K562 (cell line): Measurements from ENCODE around the gene WBP1L. TPM values are rescaled to one million over a fixed set of nuclear protein-coding genes. Genes with fewer than 3 reads are reported as not detected.

ENCODE experiments used
- ATAC-seq: fragments of 200-7000 bp; cut with Tn5 transposase; 3 replicates; pipeline ENCODE4 v1.9.1; 2020; ENCODE audit warnings: moderate library complexity
- BruUV-seq: library from RNA; stranded (reverse); fragments of 400-500 nt; replicated peaks from 2 replicates; lab custom pipeline; 2021; lab: Mats Ljungman, UMichigan
- CTCF ChIA-PET: fragments of 300-600 bp; formaldehyde crosslinking; extraction: SDS; loops from one replicate; lab custom pipeline; 2021; ENCODE audit warnings: low intra/inter-chr PET ratio; lab: Yijun Ruan, JAX
- POLR2A ChIA-PET: fragments of 300-600, 350-650 bp; sonication (Branson Sonifier 250); formaldehyde crosslinking; extraction: SDS; loops from one replicate; lab custom pipeline; 2021; ENCODE audit warnings: antibody characterized with exemption, inconsistent platforms; lab: Yijun Ruan, JAX
- DNase-seq, 4 experiments: peaks; one replicate each; pipeline versions ENCODE4 v3.0.0 to v3.0.0-alpha.2; 2011 to 2018; ENCODE audit warnings: low spot score in 3 of 4, mixed read lengths in 3 of 4; ENCODE audit errors: extremely low read depth in 1 of 4
- FAIRE-seq: peaks from 2 replicates; lab custom pipeline; 2011; peaks lifted over from hg19 to GRCh38; lab: Jason Lieb, UNC
- H2AFZ ChIP-seq: 2 replicates; pipeline ENCODE4 v1.6.0; 2011; ENCODE audit warnings: low read depth, low read length, control low read depth, inconsistent platforms
- H3K27ac ChIP-seq: fragments of 200-600 bp; 3 replicates; pipeline ENCODE4 v1.8.0; 2011; ENCODE audit warnings: low read depth, mild to moderate bottlenecking, control low read depth, inconsistent platforms, low read length, moderate library complexity, mixed read lengths; ENCODE audit errors: extremely low read depth
- H3K27me3 ChIP-seq, 2 experiments: fragments of 300-600 bp in 1 of 2; 2 replicates in 1 of 2; 3 replicates in 1 of 2; pipeline versions ENCODE4 v1.6.0 to v1.8.0; 2011; ENCODE audit warnings: inconsistent platforms in 2 of 2, low read length in 2 of 2, mild to moderate bottlenecking in 1 of 2, mixed read lengths in 1 of 2, moderate library complexity in 1 of 2; ENCODE audit not compliant: control insufficient read depth in 2 of 2, insufficient read depth in 2 of 2
- H3K36me3 ChIP-seq: fragments of 300-600 bp; 3 replicates; pipeline ENCODE4 v1.8.0; 2011; ENCODE audit warnings: mild to moderate bottlenecking, low read length, inconsistent platforms; ENCODE audit not compliant: control insufficient read depth, insufficient read depth
- H3K4me1 ChIP-seq, 2 experiments: fragments of 200-600 bp in 1 of 2; replicated peaks in 1 of 2; 2 replicates in 1 of 2; 3 replicates in 1 of 2; pipeline versions ENCODE4 v1.5.1 to v1.8.0; 2011; ENCODE audit warnings: inconsistent platforms in 2 of 2, low read length in 2 of 2, mild to moderate bottlenecking in 1 of 2, mixed read lengths in 1 of 2, moderate library complexity in 1 of 2; ENCODE audit not compliant: control insufficient read depth in 2 of 2, insufficient read depth in 2 of 2
- H3K4me2 ChIP-seq: 2 replicates; pipeline ENCODE4 v1.6.1; 2011; ENCODE audit warnings: low read length, control low read depth, inconsistent platforms, mixed read lengths; ENCODE audit not compliant: insufficient read depth
- H3K4me3 ChIP-seq: fragments of 200-600 bp; sonication (generic), shearing (Covaris generic); 2 replicates; pipeline ENCODE4 v1.5.1; 2016; ENCODE audit warnings: control low read depth, inconsistent platforms
- H3K79me2 ChIP-seq: fragments of 200-600 bp; 3 replicates; pipeline ENCODE4 v1.8.0; 2011; ENCODE audit warnings: low read length, inconsistent platforms; ENCODE audit not compliant: control insufficient read depth, insufficient read depth
- H3K9ac ChIP-seq, 2 experiments: 2 replicates each; pipeline versions ENCODE4 v1.6.0 to v1.6.1; 2011; ENCODE audit warnings: low read depth in 2 of 2, low read length in 2 of 2, control low read depth in 1 of 2, inconsistent platforms in 1 of 2, mild to moderate bottlenecking in 1 of 2, mixed read lengths in 1 of 2; ENCODE audit not compliant: insufficient read depth in 1 of 2
- H3K9me1 ChIP-seq: one replicate; pipeline ENCODE4 v1.6.0; 2011; ENCODE audit warnings: inconsistent platforms, mild to moderate bottlenecking, low read length, moderate library complexity; ENCODE audit not compliant: control insufficient read depth, insufficient read depth
- H3K9me3 ChIP-seq: replicated peaks from 2 replicates; pipeline ENCODE4 v1.5.1; 2011; ENCODE audit warnings: low read depth, low read length, inconsistent platforms; ENCODE audit not compliant: control insufficient read depth, insufficient read depth
- H4K20me1 ChIP-seq: replicated peaks from 2 replicates; pipeline ENCODE4 v1.6.1; 2011; ENCODE audit warnings: low read length, inconsistent platforms, mixed read lengths; ENCODE audit not compliant: control insufficient read depth, insufficient read depth
- ASH1L ChIP-seq: fragments of 450-650 bp; IDR thresholded peaks from 2 replicates; pipeline ENCODE4 v1.6.1; 2018; ENCODE audit warnings: borderline replicate concordance, mild to moderate bottlenecking, low read depth; ENCODE audit not compliant: partially characterized antibody
- EP400 ChIP-seq: fragments of 450-650 bp; IDR thresholded peaks from 2 replicates; pipeline ENCODE4 v1.6.1; 2017; ENCODE audit warnings: antibody characterized with exemption, mild to moderate bottlenecking, moderate library complexity
- FOSL1 ChIP-seq: fragments of 200-800 bp; sonication (Bioruptor generic); conservative IDR thresholded peaks from 2 replicates; pipeline ENCODE4 v1.6.1; 2016; ENCODE audit warnings: missing genetic modification characterization, missing compliant biosample characterization
- FOXP1 ChIP-seq: sonication (generic); formaldehyde crosslinking; IDR thresholded peaks from 2 replicates; pipeline ENCODE4 v1.8.0; 2022; ENCODE audit warnings: mild to moderate bottlenecking, missing genetic modification reagents
- POLR3A ChIP-seq: IDR thresholded peaks from 2 replicates; pipeline ENCODE4 v1.6.1; 2011; ENCODE audit warnings: borderline replicate concordance, mild to moderate bottlenecking, moderate library complexity; ENCODE audit not compliant: insufficient read length, insufficient read depth; ENCODE audit errors: extremely low read depth
- RBBP5 ChIP-seq: fragments of 200-600 bp; sonication (generic); IDR thresholded peaks from 2 replicates; pipeline ENCODE4 v1.6.1; 2012; ENCODE audit warnings: borderline replicate concordance, mild to moderate bottlenecking, low read length, control low read depth, inconsistent platforms; ENCODE audit not compliant: insufficient read depth, poor library complexity, severe bottlenecking
- SUPT5H ChIP-seq: fragments of 450-650 bp; IDR thresholded peaks from 2 replicates; pipeline ENCODE4 v1.6.1; 2016
- ZNF133 ChIP-seq: fragments of 250-450 bp; sonication (Bioruptor Pico); IDR thresholded peaks from 2 replicates; pipeline ENCODE4 v1.4.0; 2020; ENCODE audit warnings: mild to moderate bottlenecking
- ZNF174 ChIP-seq: fragments of 250-450 bp; sonication (Bioruptor Pico); IDR thresholded peaks from 2 replicates; pipeline ENCODE4 v1.4.0; 2020; ENCODE audit warnings: mild to moderate bottlenecking
- ZNF561 ChIP-seq: fragments of 450-650 bp; formaldehyde crosslinking; conservative IDR thresholded peaks from 2 replicates; pipeline ENCODE4 v1.4.0; 2020; ENCODE audit warnings: mild to moderate bottlenecking, moderate library complexity
- WGBS: fragments of 100-300 bp; shearing (Covaris generic); methylation state at CpG from one replicate; pipeline ENCODE4 v1.1.6; 2016; ENCODE audit warnings: low coverage, mixed read lengths; ENCODE audit not compliant: insufficient coverage; ENCODE audit errors: missing lambda C conversion rate; 5-methylcytosine and 5-hydroxymethylcytosine counted together
- in situ Hi-C: fragments of 300-500 bp; cut with MboI; formaldehyde crosslinking; loops from 4 replicates; pipeline ENCODE4 v1.15.0; 2018; ENCODE audit warnings: inconsistent platforms, mixed read lengths
- intact Hi-C: fragments of 100-400 bp; cut with micrococcal nuclease; formaldehyde crosslinking; loops from 2 replicates; pipeline ENCODE4 v1.14.2; 2022
- polyA plus RNA-seq, 8 experiments: library from polyadenylated mRNA; depleted of rRNA in 4 of 8; stranded (reverse) in 5 of 8; unstranded in 3 of 8; fragments of >200 nt; fragmentation: Nextera tagmentation in 2 of 8; fragmentation: Illumina TruSeq in 1 of 8; extraction: Ambion mirVana in 2 of 8; extraction: Trizol in 1 of 8; gene quantifications; 2 replicates each; pipeline versions ENCODE4 v1.2.1 to v1.2.3, GENCODE V29; 2011 to 2014; ENCODE audit warnings: inconsistent platforms in 1 of 8, missing spikeins in 1 of 8
- total RNA-seq, 7 experiments: library from RNA; depleted of rRNA in 6 of 7; stranded (reverse); fragments of >200 nt in 6 of 7; fragmentation: Illumina TruSeq in 2 of 7; extraction: Trizol in 2 of 7; gene quantifications; 2 replicates each; pipeline versions ENCODE4 v1.2.1 to v1.2.3, GENCODE V29; 2011 to 2021; ENCODE audit warnings: low replicate concordance in 1 of 7

Gene WBP1L
- total and polyA plus RNA-seq, 9 of the 15 experiments (the other 6 are each of a cell fraction or from before 2014, with no cell fraction given): 3.2 to 14.4 (median 11.3) TPM

- ChIA-PET CTCF (no interaction called here), POLR2A (interaction anchor here (0.9 kb wide), 1 partner anchor 52 kb away, joined by 3 read pairs; no protein-coding TSS in a partner anchor)
- no peak overlapping the region for H3K4me2 ChIP-seq
- in situ Hi-C loops: no loop called here
- no peak overlapping the region for H3K4me3 ChIP-seq
- H3K27me3 ChIP-seq: no peaks in the 10 kb centered on the region
- BruUV-seq: no TSS peak
- peak overlapping the region; percentile 73; the same call in 1 of the 3 replicates for H3K27ac ChIP-seq
- 72% methylated on average over 4 of the region's 4 CpGs for WGBS
- intact Hi-C loops: loop anchor here (5.0 kb wide), 1 partner anchor 50 kb away; no protein-coding TSS in a partner anchor
- no peak for FAIRE-seq
- no peak overlapping the region for H3K9ac ChIP-seq
- TF ChIP-seq POLR3A (no peak), SUPT5H (no peak), ZNF174 (no peak), ASH1L (no peak), ZNF133 (no peak), ZNF561 (CRISPR knock-in tag) (no peak), FOXP1 (CRISPR knock-in tag) (no peak), EP400 (no peak), FOSL1 (tag) (no peak), RBBP5 (no peak)
- H3K9me3 ChIP-seq: 0 out of 2 replicates have a peak, but pooled peaks cover 1% of the 10 kb centered on the region
- H4K20me1 ChIP-seq: no peaks in the 10 kb centered on the region
- no peak overlapping the region for H2AFZ ChIP-seq
- no peak for DNase-seq
- no peak for ATAC-seq
- H3K36me3 ChIP-seq: peaks cover 5% of the 10 kb centered on the region; the same call in 1 of the 3 replicates
- peaks cover 7 to 33% of the 10 kb centered on the region in 2 experiments; a peak in 3 of 5 replicates for H3K4me1 ChIP-seq
- H3K9me1 ChIP-seq: no peaks in the 10 kb centered on the region
- H3K79me2 ChIP-seq: peaks cover 31% of the 10 kb centered on the region
Observed at GRCh38 chr10:102761981-102762380, 18.2 kb downstream of the WBP1L start.
